ENCODE results near the gene ERCC6L2.

- TF ChIP-seq, protein P1, sequence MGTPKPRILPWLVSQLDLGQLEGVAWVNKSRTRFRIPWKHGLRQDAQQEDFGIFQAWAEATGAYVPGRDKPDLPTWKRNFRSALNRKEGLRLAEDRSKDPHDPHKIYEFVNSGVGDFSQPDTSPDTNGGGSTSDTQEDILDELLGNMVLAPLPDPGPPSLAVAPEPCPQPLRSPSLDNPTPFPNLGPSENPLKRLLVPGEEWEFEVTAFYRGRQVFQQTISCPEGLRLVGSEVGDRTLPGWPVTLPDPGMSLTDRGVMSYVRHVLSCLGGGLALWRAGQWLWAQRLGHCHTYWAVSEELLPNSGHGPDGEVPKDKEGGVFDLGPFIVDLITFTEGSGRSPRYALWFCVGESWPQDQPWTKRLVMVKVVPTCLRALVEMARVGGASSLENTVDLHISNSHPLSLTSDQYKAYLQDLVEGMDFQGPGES (IDR thresholded peaks at IDR 0.05; ENCODE audit: low read depth, low read length) = no peak
- TF ChIP-seq, protein P2, sequence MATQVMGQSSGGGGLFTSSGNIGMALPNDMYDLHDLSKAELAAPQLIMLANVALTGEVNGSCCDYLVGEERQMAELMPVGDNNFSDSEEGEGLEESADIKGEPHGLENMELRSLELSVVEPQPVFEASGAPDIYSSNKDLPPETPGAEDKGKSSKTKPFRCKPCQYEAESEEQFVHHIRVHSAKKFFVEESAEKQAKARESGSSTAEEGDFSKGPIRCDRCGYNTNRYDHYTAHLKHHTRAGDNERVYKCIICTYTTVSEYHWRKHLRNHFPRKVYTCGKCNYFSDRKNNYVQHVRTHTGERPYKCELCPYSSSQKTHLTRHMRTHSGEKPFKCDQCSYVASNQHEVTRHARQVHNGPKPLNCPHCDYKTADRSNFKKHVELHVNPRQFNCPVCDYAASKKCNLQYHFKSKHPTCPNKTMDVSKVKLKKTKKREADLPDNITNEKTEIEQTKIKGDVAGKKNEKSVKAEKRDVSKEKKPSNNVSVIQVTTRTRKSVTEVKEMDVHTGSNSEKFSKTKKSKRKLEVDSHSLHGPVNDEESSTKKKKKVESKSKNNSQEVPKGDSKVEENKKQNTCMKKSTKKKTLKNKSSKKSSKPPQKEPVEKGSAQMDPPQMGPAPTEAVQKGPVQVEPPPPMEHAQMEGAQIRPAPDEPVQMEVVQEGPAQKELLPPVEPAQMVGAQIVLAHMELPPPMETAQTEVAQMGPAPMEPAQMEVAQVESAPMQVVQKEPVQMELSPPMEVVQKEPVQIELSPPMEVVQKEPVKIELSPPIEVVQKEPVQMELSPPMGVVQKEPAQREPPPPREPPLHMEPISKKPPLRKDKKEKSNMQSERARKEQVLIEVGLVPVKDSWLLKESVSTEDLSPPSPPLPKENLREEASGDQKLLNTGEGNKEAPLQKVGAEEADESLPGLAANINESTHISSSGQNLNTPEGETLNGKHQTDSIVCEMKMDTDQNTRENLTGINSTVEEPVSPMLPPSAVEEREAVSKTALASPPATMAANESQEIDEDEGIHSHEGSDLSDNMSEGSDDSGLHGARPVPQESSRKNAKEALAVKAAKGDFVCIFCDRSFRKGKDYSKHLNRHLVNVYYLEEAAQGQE (IDR thresholded peaks at IDR 0.05; ENCODE audit: low read depth, low read length) = no peak
Observed at GRCh38 chr9:95826183-95826838, 49.2 kb upstream of the ERCC6L2 start.

All from SK-N-SH (cell line).